Spleen (tissue), 7 donors: ENCODE results near the gene C13orf42.

ENCODE experiments used
- POLR2A ChIP-seq, 3 donors: fragments of 450-650 bp; IDR thresholded peaks; one replicate each; pipeline ENCODE4 v1.5.1; 2017; ENCODE audit warnings: antibody characterized with exemption in 3 of 3, mild to moderate bottlenecking in 1 of 3
- TF ChIP-seq, protein P1 (sequence below), 11 experiments: fragments of 200-600 bp in 7 of 11; fragments of 450-650 bp in 4 of 11; sonication (generic) in 4 of 11; IDR thresholded peaks in 8 of 11; conservative IDR thresholded peaks in 3 of 11; 1 replicate in 7 of 11; 2 replicates in 4 of 11; pipeline versions ENCODE4 v1.4.0 to v1.8.0; 2016 to 2021; ENCODE audit warnings: antibody characterized with exemption in 11 of 11, inconsistent platforms in 4 of 11, mild to moderate bottlenecking in 1 of 11
- donor health status: DM: no; HTN: no; CAD: no; lungs with moderate emphysema.
- donor health status: DM: no; HTN: no; CAD: no.
- donor health status: DM: no; HTN: no; CAD: no.

DNA sequence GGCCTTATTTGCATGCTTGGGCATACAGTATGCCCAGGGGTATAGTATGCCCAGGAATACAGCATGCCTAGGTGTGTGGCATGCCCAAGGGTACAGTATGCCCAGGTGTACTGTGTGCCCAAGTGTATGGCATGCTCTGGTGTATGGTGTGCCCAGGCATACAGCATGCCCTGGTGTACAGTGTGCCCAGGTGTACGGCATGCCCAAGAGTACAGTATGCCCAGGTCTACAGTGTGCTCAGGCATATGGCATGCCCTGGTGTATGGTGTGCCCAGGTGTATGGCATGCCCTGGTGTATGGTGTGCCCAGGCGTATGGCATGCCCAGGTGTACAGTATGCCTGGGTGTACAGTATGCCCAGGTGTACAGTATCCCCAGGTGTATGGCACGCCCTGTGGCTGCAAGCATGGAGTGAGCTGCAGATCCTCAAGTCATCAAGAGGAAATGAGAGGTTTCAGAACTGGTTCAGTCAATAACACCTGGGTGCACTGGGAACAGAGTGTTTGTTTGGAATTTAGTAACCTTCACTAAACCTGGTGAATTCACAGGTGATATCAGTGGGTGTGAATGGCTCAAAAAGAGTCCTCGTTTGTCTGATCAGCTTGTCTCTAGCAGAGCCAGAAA, 7.8 kb upstream of the C13orf42 start:
- TF ChIP-seq, protein P1, sequence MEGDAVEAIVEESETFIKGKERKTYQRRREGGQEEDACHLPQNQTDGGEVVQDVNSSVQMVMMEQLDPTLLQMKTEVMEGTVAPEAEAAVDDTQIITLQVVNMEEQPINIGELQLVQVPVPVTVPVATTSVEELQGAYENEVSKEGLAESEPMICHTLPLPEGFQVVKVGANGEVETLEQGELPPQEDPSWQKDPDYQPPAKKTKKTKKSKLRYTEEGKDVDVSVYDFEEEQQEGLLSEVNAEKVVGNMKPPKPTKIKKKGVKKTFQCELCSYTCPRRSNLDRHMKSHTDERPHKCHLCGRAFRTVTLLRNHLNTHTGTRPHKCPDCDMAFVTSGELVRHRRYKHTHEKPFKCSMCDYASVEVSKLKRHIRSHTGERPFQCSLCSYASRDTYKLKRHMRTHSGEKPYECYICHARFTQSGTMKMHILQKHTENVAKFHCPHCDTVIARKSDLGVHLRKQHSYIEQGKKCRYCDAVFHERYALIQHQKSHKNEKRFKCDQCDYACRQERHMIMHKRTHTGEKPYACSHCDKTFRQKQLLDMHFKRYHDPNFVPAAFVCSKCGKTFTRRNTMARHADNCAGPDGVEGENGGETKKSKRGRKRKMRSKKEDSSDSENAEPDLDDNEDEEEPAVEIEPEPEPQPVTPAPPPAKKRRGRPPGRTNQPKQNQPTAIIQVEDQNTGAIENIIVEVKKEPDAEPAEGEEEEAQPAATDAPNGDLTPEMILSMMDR (IDR thresholded peaks at IDR 0.05 in 8 of 11, conservative IDR thresholded peaks at IDR 0.05 in 3 of 11), result no peak
- TF ChIP-seq POLR2A (IDR thresholded peaks at IDR 0.05), result no peak
